HG03108 (cell line): Measurements from ENCODE around the gene HRK.

ENCODE experiments used
- ATAC-seq: cut with Tn5 transposase; IDR thresholded peaks from one replicate; pipeline ENCODE4 v1.9.1; 2021; ENCODE audit warnings: moderate library complexity; ENCODE audit not compliant: unreplicated experiment

HRK gene

GRCh38 chr12:116881325-116881876 lies at the start of gene HRK:
TSS of gene HRK (minus strand) at chr12:116881441. CDS start at chr12:116881307, 134 bp downstream.
- no peak for ATAC-seq

- no peak for ATAC-seq
Observed at GRCh38 chr12:116929885-116930284, 48.6 kb upstream of the HRK start.

GRCh38 chr12:116928504-116928903 lies 47.3 kb upstream of the HRK start:
- no peak for ATAC-seq

DNA sequence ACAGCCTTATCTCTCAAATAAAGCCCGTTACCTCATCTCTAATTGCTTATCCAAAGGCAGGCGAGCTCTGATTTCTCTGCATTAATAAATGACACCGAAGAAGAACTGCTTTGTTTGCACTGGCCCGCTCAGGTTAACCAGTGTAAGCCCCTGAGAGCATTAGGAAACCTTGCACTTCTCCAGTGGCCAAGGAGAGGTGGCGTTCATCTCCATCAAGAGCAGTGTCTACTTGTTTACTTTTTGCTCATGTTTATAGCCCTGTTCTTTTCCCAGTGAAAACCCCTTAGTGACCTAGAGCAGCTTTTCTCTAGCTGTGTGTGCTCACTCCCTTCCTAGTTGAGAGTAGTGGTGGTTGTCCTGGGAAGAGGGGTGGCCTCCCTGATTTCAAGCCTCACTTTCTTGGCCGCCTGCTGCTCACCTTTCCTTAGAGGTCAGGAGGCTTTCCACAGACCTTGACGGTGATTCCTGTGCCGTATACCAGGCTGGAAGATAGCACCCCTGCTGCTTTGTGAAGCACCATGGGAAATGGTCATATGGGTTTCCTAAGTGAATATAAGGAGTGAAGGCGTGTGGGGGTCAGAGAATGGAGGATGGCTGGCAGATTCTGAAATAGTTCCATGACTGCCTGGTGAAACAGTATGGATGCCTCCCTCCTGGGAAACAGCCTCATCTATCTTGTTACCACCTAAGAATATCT lies 46.2 kb upstream of the HRK start:
- ATAC-seq: no peak

DNA sequence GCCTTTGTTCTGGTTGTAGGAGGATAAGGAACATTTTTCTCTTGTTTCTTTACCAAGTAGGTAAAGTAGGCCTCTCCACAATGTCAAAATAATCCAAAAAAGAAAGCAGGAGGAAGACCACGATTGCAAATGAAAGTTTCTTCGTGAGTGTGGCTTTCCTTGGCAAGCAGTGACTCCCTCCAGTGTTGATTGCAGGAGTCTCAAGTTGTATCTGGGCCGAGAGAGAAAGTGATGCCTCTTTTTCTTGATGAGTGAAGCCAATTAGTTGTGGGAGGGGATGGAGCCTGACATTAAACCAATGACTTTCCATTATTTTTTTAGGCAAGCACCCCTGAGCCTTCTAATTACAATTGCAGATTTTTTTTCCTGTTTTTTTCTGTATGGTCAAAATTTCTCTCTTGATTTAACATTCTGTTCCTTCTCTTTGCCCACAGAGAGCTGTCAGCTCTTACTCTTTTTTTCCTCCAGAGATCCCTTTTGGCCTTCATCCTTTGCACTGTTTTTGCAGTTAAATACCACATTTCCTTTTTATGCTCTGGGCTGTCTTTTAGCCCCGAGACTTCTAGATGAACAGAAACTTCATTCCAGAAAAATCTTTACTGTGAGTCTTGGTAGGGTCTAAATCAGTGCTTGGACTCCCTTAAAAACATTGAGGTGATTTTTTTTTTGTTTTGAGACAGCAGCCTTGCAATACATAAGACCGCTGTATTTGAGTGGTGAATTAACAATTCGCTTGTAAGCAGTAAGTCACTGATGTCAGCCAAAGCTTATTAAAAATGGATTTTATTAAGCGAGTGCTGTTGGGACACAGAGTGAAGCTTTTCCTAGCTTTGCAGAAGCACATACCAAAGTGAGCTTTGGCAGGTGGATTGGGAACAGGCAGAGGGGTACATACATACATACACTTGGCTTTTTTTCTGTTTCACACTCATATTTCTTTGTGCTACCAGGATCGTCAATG lies 45.3 kb upstream of the HRK start:
- no peak for ATAC-seq

- peak; percentile 77 for ATAC-seq
Observed at GRCh38 chr12:116924558-116925453, 43.6 kb upstream of the HRK start.

GRCh38 chr12:116922194-116922897 lies 41.1 kb upstream of the HRK start:
- peak; percentile 47 for ATAC-seq

GRCh38 chr12:116920939-116921338 lies 39.7 kb upstream of the HRK start:
- no peak for ATAC-seq

DNA sequence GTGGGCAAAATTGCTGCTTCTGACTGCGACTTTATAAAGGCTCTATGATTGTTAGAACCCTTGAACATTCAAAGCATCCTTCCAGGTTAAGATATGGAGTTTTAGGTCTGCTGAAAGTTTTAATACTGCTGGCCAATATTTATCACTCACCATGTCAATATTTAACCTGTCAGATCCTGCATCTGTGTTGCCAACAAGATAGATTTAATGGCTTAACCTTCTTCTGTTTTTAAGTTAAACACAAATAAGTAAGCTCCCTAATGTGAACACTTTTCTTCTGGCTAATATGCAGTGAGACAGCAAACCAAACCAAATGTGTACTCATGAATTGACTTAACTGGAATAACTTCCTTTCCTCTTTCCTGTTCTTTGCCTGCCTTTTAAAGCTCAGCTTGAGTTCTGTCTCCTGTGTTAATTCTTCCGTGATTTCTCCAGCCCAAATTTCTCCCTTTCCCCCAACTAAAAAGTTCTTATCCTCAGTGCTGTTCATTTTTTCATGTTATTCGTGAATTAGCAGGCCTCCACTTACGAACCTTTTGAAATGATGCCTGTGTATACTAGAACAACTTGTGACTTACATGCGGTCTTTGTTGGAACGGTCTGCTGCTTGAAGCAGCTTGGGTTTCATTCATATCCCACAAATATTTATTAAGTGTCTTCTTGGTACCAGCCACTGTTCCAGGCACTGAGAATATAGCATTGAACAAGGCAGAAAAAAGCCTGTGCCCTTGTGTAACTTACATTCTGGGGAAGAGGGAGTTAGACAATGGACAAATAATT lies 38.7 kb upstream of the HRK start:
- ATAC-seq: no peak

DNA sequence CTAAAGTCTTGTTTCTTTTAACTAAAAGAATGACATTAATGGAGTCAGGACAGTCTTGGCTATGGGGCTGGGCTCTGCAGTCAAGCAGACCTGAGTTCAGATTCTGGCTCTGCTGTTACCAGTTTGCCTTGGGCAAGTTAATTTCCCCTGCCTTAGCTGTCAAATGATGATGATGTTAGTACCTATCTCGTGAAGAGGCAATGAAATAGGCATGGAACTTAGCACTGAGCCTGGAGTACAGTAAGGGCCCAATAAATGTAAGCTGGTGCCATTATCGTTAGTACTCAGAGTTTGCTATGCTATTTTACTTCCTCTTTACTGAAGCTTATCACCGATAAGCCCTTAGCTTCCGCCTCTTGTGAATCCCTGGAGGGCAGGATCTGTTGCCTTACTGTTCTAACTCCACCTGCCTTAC lies 38.0 kb upstream of the HRK start:
- ATAC-seq: no peak

- ATAC-seq: no peak
Observed at GRCh38 chr12:116918464-116918863, 37.2 kb upstream of the HRK start.

DNA sequence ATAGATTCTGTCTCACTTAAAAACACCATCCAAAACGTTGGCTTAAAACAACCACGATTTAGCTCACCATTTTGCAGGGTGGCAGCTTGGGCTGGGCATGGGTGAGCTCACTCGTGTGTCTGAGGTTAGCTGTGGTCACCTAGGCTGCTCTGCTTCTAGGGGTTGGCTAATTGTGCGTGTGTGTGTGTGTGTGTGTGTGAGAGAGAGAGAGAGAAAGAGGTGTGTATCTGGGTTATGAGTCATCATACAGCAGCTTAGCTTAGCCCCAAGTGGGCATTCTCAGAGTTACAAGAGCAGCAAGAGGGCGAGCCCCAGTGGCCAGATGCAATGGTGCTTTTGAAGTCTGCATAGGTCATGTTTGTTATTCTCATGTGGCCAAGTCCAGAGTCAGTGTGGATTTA lies 35.5 kb upstream of the HRK start:
- ATAC-seq: peak; percentile 95

DNA sequence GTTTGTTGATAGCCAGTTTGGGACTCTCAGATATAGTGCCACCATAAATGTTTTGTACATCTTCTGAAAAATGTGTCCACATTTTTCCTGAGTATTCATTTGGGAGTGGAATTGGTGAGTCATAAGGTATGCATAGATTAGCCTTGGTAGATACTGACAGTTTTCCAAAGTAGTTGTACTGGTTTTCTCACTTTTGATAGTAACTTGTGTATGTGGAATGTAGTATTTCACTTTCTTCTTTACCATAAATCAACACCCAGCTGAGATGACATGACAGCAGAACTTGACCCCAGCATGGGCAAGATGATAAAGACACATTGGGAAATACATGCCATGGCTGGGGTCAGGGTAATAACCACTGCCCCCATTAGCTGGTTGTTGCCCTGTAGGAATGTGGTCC lies 34.9 kb upstream of the HRK start:
- ATAC-seq: no peak

DNA sequence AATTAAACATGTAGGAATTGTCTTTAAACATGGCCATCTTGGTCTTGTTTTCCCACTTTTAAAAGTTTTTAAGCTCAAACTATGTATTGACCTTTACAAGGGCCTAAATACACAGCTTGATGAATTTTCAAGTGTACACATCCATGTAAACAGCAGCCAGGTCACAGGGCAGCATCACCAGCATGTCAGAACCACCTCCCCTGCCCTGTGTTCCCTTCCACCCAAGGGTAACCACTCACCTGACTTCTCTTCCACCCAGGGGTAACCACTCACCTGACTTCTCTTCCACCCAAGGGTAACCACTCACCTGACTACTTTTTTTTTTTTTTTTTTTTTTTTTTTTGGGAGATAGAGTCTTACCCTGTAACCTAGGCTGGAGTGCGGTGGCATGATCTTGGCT lies 34.1 kb upstream of the HRK start:
- ATAC-seq: no peak

GRCh38 chr12:116910645-116911451 lies 29.6 kb upstream of the HRK start, which contains the start of gene FBXW8:
TSS of gene FBXW8 (plus strand) at chr12:116910950. CDS start at chr12:116911038, 88 bp downstream.
- ATAC-seq: peak; percentile 90

DNA sequence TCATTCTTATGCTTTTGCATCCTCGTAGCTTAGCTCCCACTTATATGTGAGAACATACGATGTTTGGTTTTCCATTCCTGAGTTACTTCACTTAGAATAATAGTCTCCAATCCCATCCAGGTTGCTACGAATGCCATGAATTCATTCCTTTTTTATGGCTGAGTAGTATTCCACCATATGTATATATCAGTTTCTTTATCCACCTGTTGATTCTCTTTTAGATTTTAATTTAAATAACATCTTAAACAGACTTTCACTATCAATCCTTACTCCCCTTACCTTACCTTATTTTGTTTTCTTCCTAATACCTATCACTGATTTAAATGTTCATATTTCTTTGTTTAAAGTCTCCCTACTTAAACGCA lies 29.0 kb upstream of the HRK start:
- ATAC-seq: no peak

DNA sequence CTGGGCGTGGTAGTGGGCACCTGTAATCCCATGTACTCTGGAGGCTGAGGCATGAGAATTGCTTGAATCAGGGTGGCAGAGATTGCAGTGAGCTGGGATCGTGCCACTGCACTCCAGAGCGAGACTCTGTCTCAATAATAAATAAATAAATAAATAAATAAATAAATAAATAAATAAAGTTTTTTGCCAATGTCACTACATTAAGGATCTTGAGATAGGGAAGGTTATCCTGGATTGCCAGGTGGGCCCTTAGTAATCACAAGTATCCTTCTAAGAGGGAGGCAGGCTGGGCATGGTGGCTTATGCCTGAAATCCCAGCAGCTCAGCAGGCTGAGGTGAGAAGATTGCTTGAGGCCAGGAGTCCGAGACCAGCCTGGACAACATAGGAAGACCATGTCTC lies 25.0 kb upstream of the HRK start:
- no peak for ATAC-seq

- no peak for ATAC-seq
Observed at GRCh38 chr12:116903818-116904217, 22.6 kb upstream of the HRK start.

GRCh38 chr12:116901612-116902011 lies 20.4 kb upstream of the HRK start:
- ATAC-seq: no peak
